EL (cell line): ENCODE data around the gene RNASE2.
"Not testable (repeated sequence)": the region's sequence is repeated elsewhere in the genome, so short reads cannot be mapped to it uniquely, and the experiment has no call there.

Experiments
- DNase-seq: peaks from one replicate; pipeline ENCODE4 v3.0.0-alpha.2; 2016

RNASE2 gene

DNA sequence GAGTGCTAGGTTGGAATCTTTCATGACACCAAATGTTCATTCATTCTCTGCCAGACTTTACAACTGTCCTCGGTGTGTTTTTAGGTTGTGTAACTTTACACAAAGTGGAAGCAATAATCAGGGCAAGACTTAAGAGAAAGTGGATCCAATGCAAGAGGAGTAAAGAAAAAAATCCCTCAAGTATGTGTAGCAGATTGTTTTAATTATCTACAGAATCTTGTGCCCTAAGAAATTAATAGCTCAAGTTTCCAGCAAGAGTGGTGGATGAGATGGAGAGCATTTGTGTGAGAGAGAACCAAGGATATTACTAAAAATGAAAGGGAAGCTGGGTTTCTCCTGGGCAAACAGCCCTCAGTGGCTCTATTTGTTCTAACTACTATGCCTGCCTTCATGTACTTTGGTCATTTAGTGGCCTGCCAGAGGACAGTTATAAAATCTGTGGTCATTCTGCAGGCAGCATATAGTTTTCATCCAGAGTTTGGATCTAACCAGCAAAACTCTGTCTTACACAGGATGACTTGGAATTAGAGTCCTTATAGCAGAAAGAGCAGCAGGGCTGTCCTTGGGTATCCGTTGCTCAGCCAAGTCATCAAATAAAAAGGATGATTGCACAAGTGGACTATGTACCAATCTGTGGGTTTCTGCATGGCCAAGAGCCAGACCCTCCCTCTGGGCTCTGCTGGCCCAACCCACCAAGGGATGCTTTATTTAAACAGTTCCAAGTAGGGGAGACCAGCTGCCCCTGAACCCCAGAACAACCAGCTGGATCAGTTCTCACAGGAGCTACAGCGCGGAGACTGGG lies at the start of gene RNASE2:
Gene RNASE2 (plus strand): TSS at position 752 of the 802 bp plus-strand sequence. CDS start 285 bp downstream, outside the sequence.
- not testable (repeated sequence) for DNase-seq

DNA sequence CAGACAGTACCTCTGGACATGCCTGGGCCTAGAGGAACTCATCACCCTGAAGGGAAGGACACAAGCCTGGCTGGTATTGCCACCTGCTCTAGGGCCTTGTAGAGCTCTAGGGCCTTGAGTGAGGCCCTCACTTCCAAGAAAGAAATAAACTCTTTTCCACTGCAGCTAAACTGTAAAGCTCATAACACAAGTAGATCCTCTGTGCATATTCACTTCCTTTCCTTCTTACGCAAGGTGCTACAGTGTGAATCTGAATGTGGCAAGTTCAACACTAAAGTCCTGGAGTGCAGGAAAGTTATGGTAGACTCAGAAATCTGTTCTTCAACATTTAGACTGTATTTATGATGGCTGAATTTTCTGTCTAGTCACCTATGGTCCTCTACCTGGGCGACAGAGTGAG lies 49.6 kb upstream of the RNASE2 start:
- DNase-seq: no peak

DNA sequence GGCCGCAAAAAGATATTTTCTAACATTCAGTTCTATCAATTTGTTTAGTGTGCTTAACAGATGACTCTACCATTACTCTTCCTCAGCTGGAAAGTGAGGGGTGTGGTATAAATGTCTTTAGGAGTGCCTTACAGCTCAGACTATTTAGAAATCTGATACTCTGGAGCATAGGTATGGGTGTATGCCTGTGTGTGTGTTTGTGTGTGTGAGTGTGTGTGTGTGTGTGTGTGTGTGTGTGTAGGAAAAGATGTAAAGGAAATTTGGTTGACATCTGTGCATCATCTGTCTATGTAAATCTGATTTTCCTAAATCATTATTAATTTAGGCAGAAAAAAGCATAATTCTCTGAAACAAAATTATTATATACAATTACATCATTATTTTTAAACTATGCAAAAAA lies 48.1 kb upstream of the RNASE2 start:
- no peak for DNase-seq

DNA sequence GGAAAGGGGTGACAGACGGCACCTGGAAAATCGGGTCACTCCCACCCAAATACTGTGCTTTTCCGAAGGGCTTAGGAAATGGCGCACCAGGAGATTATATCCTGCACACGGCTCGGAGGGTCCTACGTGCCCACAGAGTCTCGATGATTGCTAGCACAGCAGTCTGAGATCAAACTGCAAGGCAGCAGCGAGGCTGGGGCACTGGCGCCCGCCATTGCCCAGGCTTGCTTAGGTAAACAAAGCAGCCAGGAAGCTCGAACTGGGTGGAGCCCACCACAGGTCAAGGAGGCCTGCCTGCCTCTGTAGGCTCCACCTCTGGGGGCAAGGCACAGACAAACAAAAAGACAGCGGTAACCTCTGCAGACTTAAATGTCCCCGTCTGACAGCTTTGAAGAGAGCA lies 44.5 kb upstream of the RNASE2 start:
- not testable (repeated sequence) for DNase-seq

DNA sequence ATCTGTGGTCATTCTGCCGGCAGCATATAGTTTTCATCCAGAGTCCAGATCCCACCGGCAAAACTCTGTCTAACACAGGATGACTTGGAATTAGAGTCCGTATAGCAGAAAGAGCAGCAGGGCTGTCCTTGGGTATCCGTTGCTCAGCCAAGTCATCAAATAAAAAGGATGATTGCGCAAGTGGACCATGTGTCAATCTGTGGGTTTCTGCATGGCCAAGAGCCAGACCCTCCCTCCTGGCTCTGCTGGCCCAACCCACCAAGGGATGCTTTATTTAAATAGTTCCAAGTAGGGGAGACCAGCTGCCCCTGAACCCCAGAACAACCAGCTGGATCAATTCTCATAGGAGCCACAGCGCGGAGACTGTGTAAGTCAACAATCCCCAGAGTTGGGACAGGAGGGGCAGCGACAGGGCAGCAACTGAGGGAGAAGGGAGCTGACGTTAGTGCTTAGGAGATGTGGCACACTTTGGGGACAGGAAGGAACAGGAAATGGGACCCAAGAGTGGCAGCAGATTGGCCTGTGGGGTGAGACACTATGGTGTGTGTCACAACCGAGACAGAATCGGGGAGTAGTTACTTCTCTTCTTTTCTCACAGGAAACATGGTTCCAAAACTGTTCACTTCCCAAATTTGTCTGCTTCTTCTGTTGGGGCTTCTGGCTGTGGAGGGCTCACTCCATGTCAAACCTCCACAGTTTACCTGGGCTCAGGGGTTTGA lies 36.1 kb upstream of the RNASE2 start:
- DNase-seq: peak; percentile 6

DNA sequence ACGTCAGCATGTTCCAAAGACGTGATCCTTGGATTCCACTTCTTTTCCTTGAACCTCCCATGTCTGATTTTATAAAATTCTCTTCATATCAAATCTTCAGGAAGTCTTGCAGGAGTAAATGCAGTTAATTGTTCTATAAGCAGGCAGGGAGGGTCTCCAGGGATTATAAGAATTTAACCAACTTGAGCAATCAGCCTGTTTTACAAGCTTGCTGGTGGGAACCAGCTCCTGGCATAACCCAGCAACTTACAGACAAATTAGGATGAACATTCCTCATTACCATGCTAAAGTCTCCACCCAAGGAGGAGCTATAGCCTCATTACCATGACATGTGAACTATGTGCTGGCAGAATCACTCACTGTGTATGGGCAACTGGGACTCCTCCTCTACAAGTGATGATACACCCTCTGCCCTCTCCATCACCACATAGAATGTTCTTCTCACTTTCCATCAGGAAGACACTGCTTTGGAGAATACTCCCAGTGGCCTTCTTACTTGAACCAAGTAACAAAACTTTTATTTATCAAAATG lies 31.5 kb upstream of the RNASE2 start:
- not testable (repeated sequence) for DNase-seq

DNA sequence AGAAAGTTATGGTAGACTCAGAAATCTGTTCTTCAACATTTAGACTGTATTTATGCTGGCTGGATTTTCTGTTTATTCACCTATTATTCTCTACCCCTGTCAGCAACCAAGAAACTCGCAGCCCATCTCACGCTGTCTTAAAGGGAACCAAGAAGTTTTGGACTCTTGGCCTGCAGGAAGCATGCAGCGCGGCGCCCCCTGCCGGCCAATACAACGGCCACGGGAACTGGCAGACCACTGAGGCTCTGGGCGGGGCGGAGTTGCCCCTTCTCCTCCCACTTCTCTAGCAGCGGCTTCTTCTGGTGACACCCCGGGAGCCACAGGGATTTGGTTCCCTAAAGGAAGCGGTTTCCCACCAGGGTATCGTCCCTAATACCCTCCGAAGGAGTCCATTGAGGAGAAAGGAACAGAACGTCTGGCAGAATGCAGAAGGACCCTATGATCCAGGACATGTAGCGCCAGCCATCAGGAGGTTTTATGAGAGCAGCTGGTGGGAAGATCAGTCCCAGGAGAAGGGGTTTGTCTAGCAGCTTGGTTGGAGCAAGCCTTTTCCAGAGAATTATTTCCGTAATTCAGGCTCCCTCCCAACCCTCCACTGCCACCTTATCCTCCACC lies 21.0 kb upstream of the RNASE2 start:
- DNase-seq: peak; percentile 19

DNA sequence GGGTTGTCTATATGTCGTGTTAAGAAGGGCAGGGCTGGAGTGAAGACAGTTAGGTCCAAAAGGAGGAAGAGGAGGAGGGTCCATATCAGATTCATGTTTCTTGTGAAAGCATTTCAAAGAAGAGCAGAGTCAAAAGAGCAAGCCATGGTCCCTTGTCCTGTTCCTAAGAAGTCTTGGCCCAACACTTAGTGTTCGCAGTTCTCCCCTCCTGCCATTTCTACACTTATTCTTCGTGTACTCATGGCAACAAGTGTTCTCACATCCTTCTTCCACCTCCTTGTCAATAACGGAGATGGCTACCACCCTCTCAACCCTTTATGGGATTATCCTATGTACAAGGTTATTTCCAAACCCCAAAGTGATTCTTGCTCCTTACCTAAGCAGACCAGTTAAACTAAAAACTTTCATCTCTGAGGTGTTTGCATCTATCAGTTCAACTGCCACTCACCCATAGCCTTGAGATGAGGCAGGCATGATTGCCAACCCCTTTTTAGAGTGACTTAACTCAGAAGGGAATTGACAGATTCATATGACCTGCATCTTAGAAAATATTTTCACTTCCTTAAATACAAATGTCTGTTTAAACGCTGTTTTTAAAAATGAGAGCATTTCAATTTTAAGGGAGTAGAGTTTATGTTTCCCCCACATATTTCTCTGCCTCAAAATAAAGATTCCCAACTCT lies 19.8 kb upstream of the RNASE2 start:
- no peak for DNase-seq

DNA sequence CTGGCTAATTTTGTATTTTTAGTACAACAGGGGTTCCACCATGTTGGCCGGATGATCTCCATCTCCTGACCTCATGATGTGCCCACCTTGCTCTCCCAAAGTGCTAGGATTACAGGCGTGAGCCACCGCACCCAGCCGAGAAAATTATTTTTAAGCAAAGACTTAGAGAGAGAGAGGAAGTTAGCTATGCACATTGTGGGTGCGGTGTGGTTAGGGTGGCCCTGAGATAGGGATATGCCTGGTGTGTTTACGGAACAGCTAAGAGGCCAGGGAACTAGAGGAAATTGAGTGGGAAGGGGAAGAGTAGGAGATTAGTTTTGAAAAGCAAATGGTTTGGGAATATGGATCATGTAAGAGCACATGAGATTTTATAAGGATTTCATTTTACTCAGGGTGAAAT lies 10.1 kb upstream of the RNASE2 start:
- DNase-seq: not testable (repeated sequence)

DNA sequence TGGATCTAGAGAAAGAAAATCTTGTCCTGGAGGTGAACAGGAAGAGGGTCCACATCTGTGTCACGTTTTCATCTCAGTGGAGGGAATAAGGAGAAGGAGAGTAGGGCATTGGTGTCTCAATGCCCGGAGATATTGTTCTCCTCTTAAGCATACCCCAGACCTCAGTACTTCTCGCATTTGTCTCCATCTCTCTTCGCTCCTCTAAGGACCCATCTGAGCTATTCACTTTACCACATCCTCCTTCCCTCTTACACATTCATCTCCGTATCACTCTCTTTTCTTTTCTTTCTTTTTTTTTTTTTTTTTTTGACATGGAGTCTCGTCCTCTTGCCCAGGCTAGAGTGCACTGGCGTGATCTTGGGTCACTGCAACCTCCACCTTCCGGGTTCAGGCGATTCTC lies 8.6 kb upstream of the RNASE2 start:
- not testable (repeated sequence) for DNase-seq

DNA sequence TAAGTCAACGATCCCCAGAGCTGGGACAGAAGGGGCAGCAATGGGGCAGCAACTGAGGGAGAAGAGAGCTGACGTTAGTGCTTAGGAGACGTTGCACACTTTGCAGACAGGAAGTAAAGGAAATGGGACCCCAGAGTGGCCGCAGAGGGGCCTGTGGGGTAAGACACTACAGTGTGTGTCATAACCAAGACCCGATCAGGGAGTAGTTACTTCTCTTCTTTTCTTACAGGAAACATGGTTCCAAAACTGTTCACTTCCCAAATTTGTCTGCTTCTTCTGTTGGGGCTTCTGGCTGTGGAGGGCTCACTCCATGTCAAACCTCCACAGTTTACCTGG lies 219 bp downstream of the RNASE2 start:
- not testable (repeated sequence) for DNase-seq

DNA sequence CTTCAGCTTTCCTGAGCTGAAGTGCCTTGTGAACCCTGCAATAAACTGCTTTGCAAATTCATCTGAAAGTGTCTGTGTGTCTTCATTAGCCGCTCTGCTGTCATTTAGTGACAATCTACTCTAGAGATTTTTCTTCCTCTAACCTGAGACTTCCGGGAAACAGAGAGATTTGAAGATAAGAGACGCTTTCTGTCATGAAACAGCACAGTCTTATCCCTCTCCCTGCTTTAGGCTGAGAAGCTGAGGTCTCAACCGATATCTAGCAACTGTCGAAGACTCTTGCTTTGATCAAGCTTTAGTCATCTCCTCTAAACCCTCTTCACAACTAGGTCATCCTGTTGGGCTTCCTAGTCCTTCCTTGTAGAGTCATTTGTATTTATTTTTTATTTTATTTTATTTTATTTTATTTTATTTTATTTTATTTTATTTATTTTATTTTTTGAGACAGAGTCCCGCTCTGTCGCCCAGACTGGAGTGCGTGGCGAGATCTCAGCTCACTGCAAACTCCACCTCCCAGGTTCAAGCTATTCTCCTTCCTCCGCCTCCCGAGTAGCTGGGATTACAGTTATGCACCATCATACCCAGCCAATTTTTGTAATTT lies 1.2 kb downstream of the RNASE2 start:
- DNase-seq: no peak

DNA sequence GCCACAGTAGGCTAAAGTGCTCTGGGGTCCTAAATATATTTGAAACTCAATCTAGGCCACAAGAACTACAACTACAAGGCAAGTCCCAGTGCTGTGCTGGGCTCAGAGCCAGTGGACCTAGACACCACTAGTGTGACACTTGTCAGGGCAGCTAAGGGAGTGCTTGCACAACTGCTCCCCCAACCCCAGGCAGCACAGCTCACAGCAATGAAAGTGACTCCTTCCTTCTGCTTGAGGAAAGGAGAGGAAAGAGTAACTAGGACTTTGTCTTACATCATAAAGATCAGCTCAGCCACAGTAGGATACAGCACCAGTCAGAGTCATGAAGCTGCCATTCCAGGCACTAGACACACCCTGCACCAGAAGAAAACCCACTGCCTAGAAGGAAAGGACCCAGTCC lies 3.7 kb downstream of the RNASE2 start:
- not testable (repeated sequence) for DNase-seq

DNA sequence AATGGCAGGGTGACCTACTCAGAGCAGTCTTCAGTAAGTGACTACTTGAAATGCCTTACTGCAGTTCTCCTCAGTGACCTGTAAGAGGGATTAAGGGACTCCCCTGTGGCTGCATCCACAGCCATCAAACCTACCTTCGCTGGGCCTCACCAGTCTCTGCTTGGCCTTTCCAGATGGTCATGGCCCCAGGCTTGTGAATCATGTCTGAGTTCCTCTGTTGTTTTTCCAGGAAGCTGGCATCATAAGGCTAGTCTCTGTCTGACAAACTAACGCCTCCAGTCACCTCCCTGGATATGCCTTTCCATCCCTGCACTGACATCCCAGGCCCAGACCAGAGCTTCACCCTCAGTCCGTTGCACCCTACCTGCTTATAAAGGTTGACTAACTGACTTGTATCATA lies 14.0 kb downstream of the RNASE2 start:
- peak; percentile 31 for DNase-seq

DNA sequence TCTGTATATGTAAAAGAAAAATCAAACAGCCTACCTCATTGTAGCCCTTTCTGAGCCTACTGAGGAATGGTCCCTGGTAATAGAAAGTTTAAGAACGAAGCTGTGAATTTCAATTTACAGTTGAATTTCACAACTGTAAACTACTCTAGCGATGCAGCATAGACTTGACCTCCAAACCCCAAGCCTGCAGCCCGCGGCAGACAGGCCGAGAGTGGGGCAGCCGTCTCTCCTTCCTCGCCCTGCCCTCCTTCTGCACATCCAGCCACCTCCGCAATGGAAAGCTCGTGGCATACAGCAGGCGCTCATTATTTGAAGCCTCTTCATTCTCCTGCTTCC lies 15.3 kb downstream of the RNASE2 start:
- DNase-seq: no peak

DNA sequence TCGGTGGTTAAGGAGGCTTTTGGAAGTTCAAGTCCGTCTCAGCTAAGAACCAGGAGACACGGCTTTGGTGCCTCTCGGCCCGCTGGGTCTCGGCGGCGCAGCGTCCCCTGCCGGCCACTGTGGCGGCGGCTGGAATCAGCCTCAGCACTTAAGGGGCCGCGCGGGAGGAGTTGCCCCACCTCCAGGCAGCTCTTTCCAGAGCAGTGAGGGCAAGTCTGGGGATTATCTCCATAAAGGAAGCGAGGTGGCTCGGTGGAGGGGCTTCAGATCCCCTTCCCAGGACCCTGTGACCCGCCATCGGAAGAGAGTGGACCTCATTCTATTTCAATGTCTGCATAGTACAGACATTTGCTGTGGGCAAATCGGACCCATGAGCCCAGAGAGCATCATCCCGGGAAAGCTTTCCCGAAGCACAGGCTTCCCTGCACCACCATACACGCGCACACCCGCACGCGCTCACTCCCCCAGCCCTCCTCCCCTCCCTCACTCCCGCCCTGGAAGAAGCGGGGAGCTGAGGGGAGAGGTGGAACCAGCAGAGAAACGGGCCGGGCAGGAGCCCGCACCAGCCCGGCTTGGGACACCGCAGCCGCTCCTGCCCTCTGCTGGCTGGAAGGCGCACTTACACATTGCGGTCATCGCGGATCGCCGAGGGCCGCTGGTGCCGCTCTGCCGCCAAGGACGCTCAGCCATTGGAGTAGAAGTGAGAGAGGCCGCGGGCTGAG lies 15.9 kb downstream of the RNASE2 start:
- DNase-seq: peak; percentile 90

DNA sequence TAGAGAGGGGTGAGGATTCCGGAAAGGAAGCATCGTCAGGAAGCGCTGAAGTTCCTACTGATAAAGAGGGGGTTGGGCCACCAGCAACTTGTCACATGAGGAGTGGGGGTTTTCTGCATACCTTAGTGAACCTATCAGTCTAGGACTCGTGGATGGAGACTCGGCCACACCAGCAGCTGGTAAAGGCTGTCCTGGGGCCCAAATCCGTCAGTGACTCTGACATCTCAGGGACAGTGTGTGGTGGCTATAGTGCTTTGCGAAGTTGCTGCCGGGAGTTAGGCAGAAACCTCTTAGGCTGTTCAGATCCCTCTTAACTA lies 16.4 kb downstream of the RNASE2 start:
- no peak for DNase-seq

DNA sequence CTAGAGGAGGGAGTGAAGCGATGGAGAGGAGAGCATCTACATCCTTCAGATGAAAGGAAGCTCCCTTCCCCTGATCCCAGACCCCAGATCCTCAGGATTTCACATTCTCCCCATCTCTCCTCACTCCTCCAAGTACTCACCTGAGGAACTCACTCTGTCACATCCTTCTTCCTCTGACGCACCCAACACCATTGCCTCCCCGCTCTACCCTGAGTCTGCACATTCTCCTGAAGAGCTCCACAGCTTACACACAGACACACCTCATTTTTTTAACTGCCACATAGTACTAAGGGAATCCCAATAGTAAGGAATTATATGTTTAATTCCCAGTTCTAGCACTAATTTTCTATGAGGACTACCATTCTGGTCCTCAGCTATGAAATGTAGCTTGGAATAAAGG lies 18.2 kb downstream of the RNASE2 start:
- DNase-seq: no peak

DNA sequence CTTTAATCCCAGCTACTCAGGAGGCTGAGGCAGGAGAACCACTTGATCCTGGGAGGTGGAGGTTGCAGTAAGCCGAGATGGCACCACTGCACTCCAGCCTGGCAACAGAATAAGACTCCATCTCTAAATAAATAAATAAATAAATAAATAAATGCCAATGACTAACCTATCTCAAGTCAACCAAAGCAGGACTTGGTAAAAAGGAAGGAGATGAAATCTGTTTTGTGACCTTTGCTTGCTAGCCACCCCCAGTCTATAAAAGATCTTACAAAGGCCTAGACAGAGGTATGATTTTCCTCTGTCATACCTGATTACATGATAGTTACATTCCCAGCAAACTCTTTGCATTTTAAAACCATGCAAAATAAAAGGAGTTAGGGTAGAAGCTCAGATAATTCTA lies 21.0 kb downstream of the RNASE2 start:
- no peak for DNase-seq

DNA sequence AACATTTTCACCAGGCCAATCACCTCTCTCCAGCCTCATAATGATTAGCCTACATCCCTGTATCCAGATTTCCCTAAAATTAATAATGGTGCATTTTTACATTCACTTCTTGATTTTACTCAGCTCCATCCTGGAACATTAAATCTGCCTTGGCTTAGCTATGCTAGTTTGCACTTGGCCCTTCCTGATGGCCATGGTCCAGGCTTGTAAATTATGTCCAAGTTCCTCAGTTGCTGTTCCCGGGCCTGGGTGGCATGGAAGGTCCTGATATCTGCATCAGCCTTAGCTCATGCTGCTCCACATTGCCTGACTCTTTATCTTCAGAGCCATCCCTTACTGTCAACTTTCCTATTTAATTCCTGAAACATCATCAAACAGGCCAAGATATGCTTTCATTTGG lies 23.4 kb downstream of the RNASE2 start:
- no peak for DNase-seq

DNA sequence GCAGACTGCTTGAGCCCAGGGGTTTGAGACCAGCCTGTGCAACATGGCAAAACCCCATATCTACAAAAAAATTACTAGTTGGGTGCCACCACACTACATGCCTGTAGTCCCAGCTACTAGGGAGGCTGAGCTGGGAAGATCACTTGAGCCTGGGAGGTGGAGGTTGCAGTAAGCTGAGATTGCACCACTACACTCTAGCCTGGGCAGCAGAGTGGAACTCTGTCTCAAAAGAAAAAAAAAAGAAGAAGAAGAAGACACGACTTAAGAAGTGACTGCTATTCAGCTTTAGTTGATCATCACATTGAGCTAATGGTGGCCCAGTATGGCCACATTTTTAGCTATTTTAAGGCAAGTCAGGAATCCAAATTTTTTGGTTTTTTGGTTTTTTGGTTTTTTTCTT lies 25.6 kb downstream of the RNASE2 start:
- DNase-seq: no peak

DNA sequence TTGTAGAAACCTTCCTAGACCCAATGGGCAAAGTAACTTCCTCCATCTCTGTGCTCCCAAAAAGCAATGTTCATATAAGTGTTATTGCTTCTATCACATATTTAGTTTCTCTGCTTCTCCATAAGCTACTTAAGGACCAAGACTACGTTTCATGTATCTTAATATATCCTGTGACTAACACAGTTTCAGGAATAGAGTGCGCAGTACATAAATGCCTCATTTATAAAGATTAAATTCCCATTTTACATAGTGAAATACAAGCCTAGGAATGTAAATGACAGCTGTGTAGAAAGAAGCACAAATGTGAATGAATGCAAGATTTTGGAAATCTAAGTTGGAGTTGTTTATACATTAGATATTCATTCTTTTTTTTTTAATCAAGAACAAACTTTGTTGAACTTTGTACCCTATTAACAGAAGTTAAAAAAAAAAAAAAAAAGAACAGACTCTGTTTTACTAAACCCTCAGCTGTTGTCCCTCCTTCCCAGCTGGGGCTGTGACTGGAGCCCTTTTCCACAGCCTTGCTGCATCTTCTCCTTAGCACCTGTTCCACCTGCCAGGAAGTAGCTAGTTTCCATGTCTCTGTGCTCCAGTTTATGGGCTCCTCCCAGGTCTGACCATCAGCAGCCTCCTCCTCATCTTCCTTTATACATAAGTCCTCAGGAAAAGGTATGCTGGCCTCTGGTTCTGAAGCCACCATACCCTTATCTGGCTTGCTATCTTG lies 27.5 kb downstream of the RNASE2 start:
- no peak for DNase-seq
